GM23338 (cell line): ENCODE data around the gene DDRGK1. TPM values are rescaled to one million over a fixed set of nuclear protein-coding genes. Genes with fewer than 3 reads are reported as not detected.

Experiments used
- ATAC-seq: fragments of 200-7000 bp; cut with Tn5 transposase; 3 replicates; pipeline ENCODE4 v1.9.1; 2020
- DNase-seq: peaks from one replicate; pipeline ENCODE4 v3.0.0-alpha.2; 2015; ENCODE audit warnings: low spot score
- H2AFZ ChIP-seq: fragments of 200-600 bp; sonication (generic); 2 replicates; pipeline ENCODE4 v1.8.0; 2016; ENCODE audit warnings: antibody characterized with exemption, mild to moderate bottlenecking, moderate library complexity
- H3F3A ChIP-seq: fragments of 200-600 bp; sonication (generic); replicated peaks from 2 replicates; pipeline ENCODE4 v1.8.0; 2017; ENCODE audit warnings: antibody characterized with exemption, mixed run types, low read depth
- H3K27ac ChIP-seq: fragments of 200-600 bp; sonication (generic); 2 replicates; pipeline ENCODE4 v1.6.1; 2016; ENCODE audit warnings: low read depth
- H3K27me3 ChIP-seq: fragments of 200-600 bp; sonication (generic); 2 replicates; pipeline ENCODE4 v1.8.0; 2016; ENCODE audit warnings: mild to moderate bottlenecking, mixed run types, moderate library complexity; ENCODE audit not compliant: insufficient read depth
- H3K36me3 ChIP-seq: fragments of 200-600 bp; sonication (generic); 2 replicates; pipeline ENCODE4 v1.8.0; 2016; ENCODE audit warnings: mild to moderate bottlenecking; ENCODE audit not compliant: insufficient read depth
- H3K4me1 ChIP-seq: fragments of 200-600 bp; sonication (generic); 2 replicates; pipeline ENCODE4 v1.8.0; 2016; ENCODE audit warnings: mild to moderate bottlenecking, moderate library complexity; ENCODE audit not compliant: insufficient read depth
- H3K4me2 ChIP-seq: fragments of 200-600 bp; sonication (generic); 2 replicates; pipeline ENCODE4 v1.7.1; 2017; ENCODE audit warnings: mixed run types
- H3K4me3 ChIP-seq: fragments of 200-600 bp; sonication (generic); 2 replicates; pipeline ENCODE4 v1.6.1; 2016; ENCODE audit warnings: mixed run types
- H3K79me2 ChIP-seq: fragments of 200-600 bp; sonication (generic); replicated peaks from 2 replicates; pipeline ENCODE4 v1.8.0; 2017; ENCODE audit warnings: mild to moderate bottlenecking; ENCODE audit not compliant: insufficient read depth
- H3K9me2 ChIP-seq: fragments of 200-600 bp; sonication (generic); 2 replicates; pipeline ENCODE4 v1.8.0; 2017; ENCODE audit not compliant: insufficient read depth
- H4K20me1 ChIP-seq: fragments of 200-600 bp; sonication (generic); replicated peaks from 2 replicates; pipeline ENCODE4 v1.8.0; 2017; ENCODE audit warnings: mild to moderate bottlenecking; ENCODE audit not compliant: insufficient read depth
- H3K27ac Mint-ChIP-seq: 2 replicates; pipeline ENCODE4 v1.8.0; 2020; ENCODE audit warnings: inconsistent platforms, mild to moderate bottlenecking, moderate library complexity, mixed read lengths
- H3K27me3 Mint-ChIP-seq: 3 replicates; pipeline ENCODE4 v1.8.0; 2022; ENCODE audit warnings: low read depth, mild to moderate bottlenecking, moderate library complexity, mixed read lengths, inconsistent platforms; ENCODE audit not compliant: insufficient read depth, poor library complexity
- H3K36me3 Mint-ChIP-seq: 3 replicates; pipeline ENCODE4 v1.8.0; 2021; ENCODE audit warnings: low read depth, mild to moderate bottlenecking, inconsistent platforms, moderate library complexity, mixed read lengths
- H3K4me1 Mint-ChIP-seq: 3 replicates; pipeline ENCODE4 v1.8.0; 2020; ENCODE audit warnings: mild to moderate bottlenecking, inconsistent platforms, mixed read lengths
- H3K4me3 Mint-ChIP-seq: 3 replicates; pipeline ENCODE4 v1.8.0; 2021; ENCODE audit warnings: moderate library complexity, mild to moderate bottlenecking, inconsistent platforms, mixed read lengths
- H3K9me3 Mint-ChIP-seq: 3 replicates; pipeline ENCODE4 v1.8.0; 2020; ENCODE audit warnings: moderate library complexity, mild to moderate bottlenecking, inconsistent platforms, mixed read lengths
- CREB1 ChIP-seq: fragments of 250-450 bp; sonication (Bioruptor Pico); IDR thresholded peaks from 2 replicates; pipeline ENCODE4 v1.5.0; 2020; ENCODE audit warnings: low read depth, mild to moderate bottlenecking, moderate library complexity
- EZH2 ChIP-seq: fragments of 200-600 bp; sonication (generic); IDR thresholded peaks from one replicate; pipeline ENCODE4 v1.8.0; 2017; ENCODE audit warnings: antibody characterized with exemption, mild to moderate bottlenecking, low read depth; ENCODE audit not compliant: unreplicated experiment
- EZH2phosphoT487 ChIP-seq: fragments of 200-600 bp; sonication (generic); IDR thresholded peaks from one replicate; pipeline ENCODE4 v1.8.1; 2018; ENCODE audit warnings: antibody characterized with exemption; ENCODE audit not compliant: unreplicated experiment
- JUNB ChIP-seq: IDR thresholded peaks from one replicate; pipeline ENCODE4 v1.6.1; 2016; ENCODE audit warnings: antibody characterized with exemption; ENCODE audit not compliant: unreplicated experiment
- POLR2AphosphoS5 ChIP-seq: IDR thresholded peaks from 2 replicates; pipeline ENCODE4 v1.6.1; 2016; ENCODE audit warnings: antibody characterized with exemption, low read depth
- REST ChIP-seq: IDR thresholded peaks from one replicate; pipeline ENCODE4 v1.6.1; 2018; ENCODE audit warnings: antibody characterized with exemption; ENCODE audit not compliant: unreplicated experiment
- ZNF114 ChIP-seq: fragments of 250-450 bp; sonication (Bioruptor Pico); IDR thresholded peaks from 2 replicates; pipeline ENCODE4 v1.5.0; 2020; ENCODE audit warnings: mild to moderate bottlenecking, moderate library complexity
- ZNF331 ChIP-seq: fragments of 250-450 bp; sonication (Bioruptor Pico); IDR thresholded peaks from 2 replicates; pipeline ENCODE4 v1.5.0; 2020; ENCODE audit warnings: low read depth, mild to moderate bottlenecking, moderate library complexity
- ZNF462 ChIP-seq: fragments of 250-450 bp; sonication (Bioruptor Pico); IDR thresholded peaks from 2 replicates; pipeline ENCODE4 v1.5.0; 2020; ENCODE audit warnings: mild to moderate bottlenecking, moderate library complexity
- polyA plus RNA-seq: library from polyadenylated mRNA; unstranded; fragments of >200 nt; fragmentation: Nextera tagmentation; extraction: Ambion mirVana; gene quantifications from 2 replicates; pipeline ENCODE4 v1.2.1, GENCODE V29; 2016
- total RNA-seq: library from RNA; depleted of rRNA; stranded (reverse); fragments of >200 nt; shearing (Covaris generic); gene quantifications from 2 replicates; pipeline ENCODE4 v1.2.3, GENCODE V29; 2014
- TF ChIP-seq, protein P1 (sequence below), 2 experiments: fragments of 200-600 bp in 1 of 2; sonication (generic) in 1 of 2; conservative IDR thresholded peaks; 2 replicates each; pipeline versions ENCODE4 v1.5.1 to v1.6.1; 2016 to 2017; ENCODE audit warnings: antibody characterized with exemption in 2 of 2, low read depth in 2 of 2, mild to moderate bottlenecking in 2 of 2, moderate library complexity in 1 of 2

Gene DDRGK1
- total and polyA plus RNA-seq, 2 experiments from 2014 or later = 44.0 to 45.5 TPM

DNA sequence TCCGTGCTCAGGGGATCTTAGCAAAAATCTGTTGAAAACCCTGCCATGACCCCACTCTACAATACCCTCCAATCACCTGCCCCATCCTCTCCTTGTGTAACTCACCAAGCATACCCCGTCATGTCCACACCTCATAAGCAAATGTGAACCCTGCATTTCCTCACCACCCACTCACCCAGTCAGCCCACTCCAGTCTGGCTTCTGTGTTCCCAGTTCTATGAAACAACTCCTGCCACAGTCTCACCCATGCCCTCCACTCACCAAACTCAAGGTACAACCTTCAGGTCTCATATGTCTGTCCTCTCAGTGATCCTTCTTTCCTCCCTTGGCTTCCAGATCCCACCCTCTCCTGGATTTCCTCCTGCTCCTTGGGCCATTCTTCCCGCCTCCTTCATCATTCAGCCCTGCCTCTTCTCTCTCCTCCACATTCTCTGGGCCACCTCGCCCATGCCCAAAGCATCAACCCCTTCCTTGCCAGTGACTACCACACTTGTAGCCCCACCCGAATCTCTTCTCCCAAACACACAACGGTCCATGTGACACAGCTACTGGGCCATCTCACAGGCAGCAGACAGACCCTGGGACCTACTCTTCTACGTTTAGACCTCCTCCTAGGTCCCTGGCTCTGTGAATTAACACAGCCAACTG, 8.8 kb downstream of the DDRGK1 start (continued):
- TF ChIP-seq EZH2phosphoT487 = no peak

GRCh38 chr20:3194617-3195280, 9.7 kb downstream of the DDRGK1 start:
- Histone ChIP-seq H3K36me3 (peaks cover 15% of the 10 kb centered on the region), H3K9me2 (no peaks in the 10 kb centered on the region), H3K27ac (no peak overlapping the region), H3K4me3 (no peak overlapping the region), H3F3A (no peaks in the 10 kb centered on the region), H3K27me3 (no peaks in the 10 kb centered on the region), H2AFZ (no peak overlapping the region), H4K20me1 (no peaks in the 10 kb centered on the region; the same call in 1 of the 2 replicates), H3K4me1 (no peaks in the 10 kb centered on the region), H3K79me2 (no peaks in the 10 kb centered on the region), H3K4me2 (no peak overlapping the region)
- H3K36me3 Mint-ChIP-seq = peaks cover 72% of the 10 kb centered on the region
- H3K27ac Mint-ChIP-seq = no peak overlapping the region
- H3K4me1 Mint-ChIP-seq = peaks cover 8% of the 10 kb centered on the region
- ATAC-seq (no peak), DNase-seq (no peak)
- no peak for TF ChIP-seq ZNF462
- TF ChIP-seq JUNB = no peak
- no peak for TF ChIP-seq ZNF114 (CRISPR knock-in tag)
- TF ChIP-seq ZNF331 (CRISPR knock-in tag) = no peak
- TF ChIP-seq POLR2AphosphoS5 = no peak
- TF ChIP-seq CREB1 (CRISPR knock-in tag) = no peak
- TF ChIP-seq, protein P1, sequence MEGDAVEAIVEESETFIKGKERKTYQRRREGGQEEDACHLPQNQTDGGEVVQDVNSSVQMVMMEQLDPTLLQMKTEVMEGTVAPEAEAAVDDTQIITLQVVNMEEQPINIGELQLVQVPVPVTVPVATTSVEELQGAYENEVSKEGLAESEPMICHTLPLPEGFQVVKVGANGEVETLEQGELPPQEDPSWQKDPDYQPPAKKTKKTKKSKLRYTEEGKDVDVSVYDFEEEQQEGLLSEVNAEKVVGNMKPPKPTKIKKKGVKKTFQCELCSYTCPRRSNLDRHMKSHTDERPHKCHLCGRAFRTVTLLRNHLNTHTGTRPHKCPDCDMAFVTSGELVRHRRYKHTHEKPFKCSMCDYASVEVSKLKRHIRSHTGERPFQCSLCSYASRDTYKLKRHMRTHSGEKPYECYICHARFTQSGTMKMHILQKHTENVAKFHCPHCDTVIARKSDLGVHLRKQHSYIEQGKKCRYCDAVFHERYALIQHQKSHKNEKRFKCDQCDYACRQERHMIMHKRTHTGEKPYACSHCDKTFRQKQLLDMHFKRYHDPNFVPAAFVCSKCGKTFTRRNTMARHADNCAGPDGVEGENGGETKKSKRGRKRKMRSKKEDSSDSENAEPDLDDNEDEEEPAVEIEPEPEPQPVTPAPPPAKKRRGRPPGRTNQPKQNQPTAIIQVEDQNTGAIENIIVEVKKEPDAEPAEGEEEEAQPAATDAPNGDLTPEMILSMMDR (conservative IDR thresholded peaks at IDR 0.05; ENCODE audit: low read depth in 2 of 2) = no peak
- TF ChIP-seq REST = no peak
- no peak for TF ChIP-seq EZH2
- no peak for TF ChIP-seq EZH2phosphoT487
- H3K27me3 Mint-ChIP-seq = peaks cover 8% of the 10 kb centered on the region
- H3K4me3 Mint-ChIP-seq = no peak overlapping the region
- H3K9me3 Mint-ChIP-seq = no peaks in the 10 kb centered on the region; the same call in 2 of the 3 replicates
